T-helper 1 cell treated with Interleukin-12 subunit alpha and Interleukin-12 subunit beta and Interleukin-4 antibody, amounts not matched to agents 30 ng/mL and 1 ng/mL, for 36 hours (primary cell): ENCODE data around the gene AMDHD2. TPM values are rescaled to one million over a fixed set of nuclear protein-coding genes. Genes with fewer than 3 reads are reported as not detected.
"Not testable (repeated sequence)": the region's sequence is repeated elsewhere in the genome, so short reads cannot be mapped to it uniquely, and the experiment has no call there.

Experiments
- intact Hi-C: fragments of 100-400 bp; cut with micrococcal nuclease; formaldehyde crosslinking; loops from one replicate; pipeline ENCODE4 v1.15.1; 2024
- total RNA-seq: library from RNA; stranded (reverse); gene quantifications from 2 replicates; pipeline ENCODE4 v1.2.3, GENCODE V29; 2022

AMDHD2 gene
- total RNA-seq, 1 donor from 2014 or later, result 54.0 TPM

DNA sequence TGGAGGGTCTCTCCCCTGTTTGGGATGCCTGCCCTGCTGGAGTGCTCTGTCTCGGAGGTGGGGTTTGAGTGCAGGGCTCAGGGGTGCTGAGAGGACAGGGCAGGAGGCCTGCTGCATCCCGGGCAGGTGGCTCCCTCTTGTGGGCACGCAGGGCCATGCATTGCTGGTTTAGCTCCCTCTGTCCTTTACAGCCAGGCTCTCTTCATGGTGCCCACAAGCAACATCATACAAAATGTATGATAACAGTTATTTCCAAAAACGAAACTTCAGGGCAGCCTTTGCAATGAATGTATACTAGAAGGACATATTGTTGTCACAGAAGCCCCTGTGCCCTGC lies 40.6 kb downstream of the AMDHD2 start:
- intact Hi-C loops, result not testable (repeated sequence)

DNA sequence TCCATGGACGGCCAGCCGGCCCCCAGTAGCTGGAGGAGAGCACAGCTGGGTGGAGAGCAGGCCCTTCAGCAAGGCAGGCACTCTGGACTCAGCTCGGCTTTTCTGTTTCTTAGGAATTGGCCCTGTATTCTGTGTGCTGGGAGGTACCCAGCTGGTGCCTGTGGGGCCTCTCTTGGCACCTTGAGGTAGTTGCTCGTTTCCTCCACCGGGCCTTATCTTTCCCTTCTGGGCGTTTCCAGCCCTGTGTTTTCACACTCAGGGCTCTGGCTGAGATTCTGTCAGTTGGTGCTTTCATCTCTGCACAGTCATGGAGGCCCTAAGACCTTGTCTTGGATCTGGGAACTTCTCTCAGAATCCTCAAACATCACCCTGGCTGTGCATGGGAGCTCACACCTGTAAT lies 47.3 kb downstream of the AMDHD2 start:
- intact Hi-C loops, result not testable (repeated sequence)

DNA sequence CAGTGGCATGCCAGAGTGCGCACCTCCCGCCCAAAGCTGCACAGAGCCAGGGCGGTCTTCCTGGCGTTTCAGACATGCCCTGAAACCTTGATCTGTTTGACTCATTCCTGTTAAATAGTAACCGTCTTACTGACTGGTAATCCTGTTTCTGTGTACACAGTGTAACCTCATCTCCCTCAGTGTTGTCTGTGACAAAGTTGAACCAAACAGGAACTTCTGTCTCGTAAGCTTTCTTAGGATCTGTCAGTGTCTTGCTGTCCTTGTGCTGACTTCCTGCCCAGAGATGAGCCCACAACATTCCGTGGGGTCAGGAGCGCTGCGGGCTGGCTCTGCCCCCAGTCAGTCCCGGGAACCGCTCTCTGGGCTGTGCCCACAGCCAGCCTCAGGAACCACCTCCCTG lies 48.4 kb downstream of the AMDHD2 start:
- intact Hi-C loops, result not testable (repeated sequence)

DNA sequence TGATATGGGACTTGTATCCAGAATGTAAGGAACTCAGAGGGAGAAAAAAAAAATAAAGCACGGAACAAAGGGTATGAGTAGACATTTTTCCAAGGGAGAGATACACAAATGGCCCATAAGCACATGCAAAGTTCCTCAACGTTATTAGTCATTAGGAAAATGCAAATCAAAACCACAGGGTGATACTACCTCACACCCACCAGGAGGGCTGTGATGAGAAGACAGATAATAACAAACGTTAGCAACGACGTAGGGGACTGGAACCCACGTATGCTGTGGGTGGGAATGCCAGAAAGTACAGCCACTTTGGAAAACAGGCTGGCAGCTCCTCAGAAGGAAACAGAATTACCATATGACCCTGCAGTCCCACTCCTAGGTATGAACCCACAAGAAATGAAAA lies 52.5 kb downstream of the AMDHD2 start:
- intact Hi-C loops, result not testable (repeated sequence)

DNA sequence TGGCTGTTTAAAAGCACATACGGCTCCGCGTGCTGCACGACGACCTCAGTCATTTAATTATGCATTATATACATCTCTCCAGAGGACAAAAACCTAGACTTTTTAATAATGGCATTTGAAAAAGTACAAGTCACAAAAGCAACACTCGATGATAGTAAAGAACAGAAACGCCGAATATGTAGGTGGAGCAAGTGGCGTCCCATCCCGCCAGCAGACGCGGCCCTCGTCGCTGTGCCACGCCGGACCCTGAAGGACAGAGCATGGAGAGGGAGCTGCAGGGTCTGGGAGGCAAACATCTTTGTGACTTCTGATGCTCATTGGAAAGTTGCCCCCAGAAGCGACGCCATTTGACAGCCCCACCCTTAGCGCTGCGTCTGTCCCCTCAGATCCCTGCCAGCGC lies 55.7 kb downstream of the AMDHD2 start:
- intact Hi-C loops, result not testable (repeated sequence)

DNA sequence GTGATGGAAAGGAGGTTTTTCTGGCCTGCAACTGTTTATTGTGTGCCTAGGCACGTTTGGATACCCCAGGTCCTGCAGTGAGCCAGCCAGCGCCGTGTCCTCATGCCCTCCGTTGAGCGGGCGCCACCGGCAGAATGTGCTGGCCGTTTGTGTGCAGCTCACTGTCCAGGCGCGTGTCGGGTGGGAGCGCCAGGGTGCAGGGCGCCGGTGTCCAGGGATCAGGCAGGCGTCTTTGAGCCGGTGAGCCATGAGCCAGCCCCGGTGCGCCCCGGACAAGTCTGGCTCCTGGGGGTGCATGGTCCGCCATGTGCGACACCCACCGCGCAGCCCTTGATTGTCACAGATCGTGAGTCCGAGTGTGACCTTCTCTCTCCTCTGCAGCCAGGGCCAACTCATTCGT lies 56.9 kb downstream of the AMDHD2 start:
- intact Hi-C loops, result not testable (repeated sequence)

DNA sequence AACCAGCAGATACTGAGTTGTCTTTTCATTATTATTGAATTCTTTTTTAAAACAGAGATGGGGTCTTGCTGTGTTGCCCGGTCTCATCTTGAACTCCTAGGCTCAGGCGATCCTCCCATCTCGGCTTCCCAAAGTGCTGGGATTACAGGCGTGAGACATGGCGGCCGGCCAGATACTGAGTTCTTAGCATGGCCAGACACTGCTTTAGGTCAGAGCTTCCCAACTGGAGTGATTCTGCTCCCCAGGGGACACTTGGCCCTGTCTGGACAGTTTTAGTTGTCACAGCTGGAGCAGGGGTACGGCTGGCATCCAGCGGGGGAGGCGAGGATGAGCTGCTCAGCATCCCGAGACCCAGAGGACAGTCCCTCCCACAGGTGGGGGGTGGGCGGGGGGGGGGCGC lies 58.7 kb downstream of the AMDHD2 start:
- intact Hi-C loops, result not testable (repeated sequence)

DNA sequence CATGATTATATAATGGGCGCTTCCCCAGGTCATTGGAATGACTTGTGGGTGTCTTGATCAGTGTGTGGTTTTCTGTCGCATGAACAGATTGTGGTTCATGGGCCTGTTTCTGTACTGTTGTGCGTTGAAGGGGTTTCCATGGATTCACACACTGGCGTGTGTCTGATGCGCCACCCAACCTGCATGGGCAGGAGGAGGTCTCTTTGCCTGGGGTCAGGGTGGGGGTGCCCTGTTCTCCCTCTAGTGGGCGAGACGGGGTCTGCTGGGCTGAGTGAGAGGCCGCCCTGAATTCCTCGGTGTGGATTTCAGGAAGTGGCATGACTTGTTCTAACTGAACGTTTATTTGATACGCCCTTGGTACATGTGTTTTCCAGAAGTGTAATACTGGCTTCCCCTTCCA lies 60.0 kb downstream of the AMDHD2 start:
- intact Hi-C loops, result not testable (repeated sequence)

DNA sequence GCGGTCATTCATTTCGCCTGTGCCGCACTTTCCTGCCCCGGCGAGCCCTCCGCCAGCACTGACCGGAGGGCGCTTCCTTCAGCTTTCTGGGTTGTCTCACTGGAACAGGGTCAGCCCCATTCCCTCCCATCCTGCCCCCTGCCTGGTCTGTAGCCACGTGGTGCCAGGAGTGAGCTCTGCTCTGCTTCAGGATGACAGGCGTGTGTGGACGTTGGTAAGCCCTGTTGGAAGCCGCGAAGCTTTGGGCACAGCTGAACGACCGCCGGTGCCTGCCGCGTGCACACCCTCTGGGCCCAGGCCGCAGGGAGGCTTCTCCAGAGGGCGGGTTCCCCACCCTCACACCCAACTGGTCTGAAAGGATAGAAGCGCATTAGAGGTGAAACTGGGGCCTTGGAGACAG lies 60.6 kb downstream of the AMDHD2 start:
- intact Hi-C loops, result not testable (repeated sequence)

Other genes starting within 250 kb of the AMDHD2 start
- 7.3 and 7.9 TPM in 2 replicates for gene ABCA3, start 179.6 kb upstream of the AMDHD2 start, total RNA-seq
- gene CCNF, start 90.9 kb upstream of the AMDHD2 start, total RNA-seq, result 56.3 and 58.8 TPM in 2 replicates
- gene TEDC2, start 60.3 kb upstream of the AMDHD2 start, total RNA-seq, result 19.0 and 19.6 TPM in 2 replicates
- not detected in 2 replicates for gene NTN3, start 49.1 kb upstream of the AMDHD2 start, total RNA-seq
- gene TBC1D24, start 45.2 kb upstream of the AMDHD2 start, total RNA-seq, result 10.1 and 11.3 TPM in 2 replicates
- 113 and 117 TPM in 2 replicates for gene ATP6V0C, start 6.4 kb upstream of the AMDHD2 start, total RNA-seq
- gene CEMP1, start 11.0 kb downstream of the AMDHD2 start, total RNA-seq, result 0.44 and 0.66 TPM in 2 replicates
- gene PDPK1, start 17.6 kb downstream of the AMDHD2 start, total RNA-seq, result 52.6 and 54.6 TPM in 2 replicates
- 41.8 and 42.7 TPM in 2 replicates for gene KCTD5, start 162.2 kb downstream of the AMDHD2 start, total RNA-seq
- gene PRSS27, start 199.9 kb downstream of the AMDHD2 start, total RNA-seq, result 0.88 and 1.4 TPM in 2 replicates
- 547 and 552 TPM in 2 replicates for gene SRRM2, start 232.3 kb downstream of the AMDHD2 start, total RNA-seq